ENCODE results near the gene CCNA2.

DNA sequence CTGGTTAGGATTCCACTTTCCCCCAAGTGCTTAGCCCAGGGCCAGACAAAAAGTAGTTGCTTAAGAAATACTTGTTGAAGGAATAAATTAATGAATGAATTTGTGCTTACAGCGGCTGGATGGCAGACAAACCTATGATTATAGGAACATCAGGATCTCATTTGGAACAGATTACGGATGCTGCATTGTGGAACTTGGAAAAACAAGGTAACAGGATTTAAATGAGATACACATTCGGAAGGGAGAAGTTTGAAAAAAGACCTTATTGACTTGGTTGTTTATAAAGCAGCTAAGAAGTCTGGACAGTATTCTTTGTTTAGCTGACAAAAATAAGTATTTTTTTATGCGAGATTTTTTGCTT is 22.0 kb downstream of the CCNA2 start:
- TF ChIP-seq ARNT (IDR thresholded peaks at IDR 0.05) = no peak
- no peak for TF ChIP-seq FOXM1 (IDR thresholded peaks at IDR 0.05; ENCODE audit: borderline replicate concordance)
- TF ChIP-seq ZNF384 (IDR thresholded peaks at IDR 0.05) = no peak
- TF ChIP-seq TARDBP (IDR thresholded peaks at IDR 0.05) = no peak
- no peak for TF ChIP-seq HDGF (IDR thresholded peaks at IDR 0.05; ENCODE audit: borderline replicate concordance)

Measured in HEK293T (cell line).